Fibroblast of mammary gland (primary cell): ENCODE data around the gene STAT4.

Source experiments
- DNase-seq: peaks from one replicate; pipeline ENCODE4 v3.0.0-alpha.2; 2010; ENCODE audit warnings: low read depth
- H3K4me3 ChIP-seq: 2 replicates; pipeline ENCODE4 v1.5.1; 2011; ENCODE audit warnings: low read depth, mild to moderate bottlenecking, low read length, moderate library complexity; ENCODE audit not compliant: control insufficient read depth
- CTCF ChIP-seq: conservative IDR thresholded peaks from 2 replicates; pipeline ENCODE4 v1.5.1; 2011; ENCODE audit warnings: low read depth, low read length, inconsistent platforms; ENCODE audit not compliant: control insufficient read depth, insufficient read depth

STAT4 gene

DNA sequence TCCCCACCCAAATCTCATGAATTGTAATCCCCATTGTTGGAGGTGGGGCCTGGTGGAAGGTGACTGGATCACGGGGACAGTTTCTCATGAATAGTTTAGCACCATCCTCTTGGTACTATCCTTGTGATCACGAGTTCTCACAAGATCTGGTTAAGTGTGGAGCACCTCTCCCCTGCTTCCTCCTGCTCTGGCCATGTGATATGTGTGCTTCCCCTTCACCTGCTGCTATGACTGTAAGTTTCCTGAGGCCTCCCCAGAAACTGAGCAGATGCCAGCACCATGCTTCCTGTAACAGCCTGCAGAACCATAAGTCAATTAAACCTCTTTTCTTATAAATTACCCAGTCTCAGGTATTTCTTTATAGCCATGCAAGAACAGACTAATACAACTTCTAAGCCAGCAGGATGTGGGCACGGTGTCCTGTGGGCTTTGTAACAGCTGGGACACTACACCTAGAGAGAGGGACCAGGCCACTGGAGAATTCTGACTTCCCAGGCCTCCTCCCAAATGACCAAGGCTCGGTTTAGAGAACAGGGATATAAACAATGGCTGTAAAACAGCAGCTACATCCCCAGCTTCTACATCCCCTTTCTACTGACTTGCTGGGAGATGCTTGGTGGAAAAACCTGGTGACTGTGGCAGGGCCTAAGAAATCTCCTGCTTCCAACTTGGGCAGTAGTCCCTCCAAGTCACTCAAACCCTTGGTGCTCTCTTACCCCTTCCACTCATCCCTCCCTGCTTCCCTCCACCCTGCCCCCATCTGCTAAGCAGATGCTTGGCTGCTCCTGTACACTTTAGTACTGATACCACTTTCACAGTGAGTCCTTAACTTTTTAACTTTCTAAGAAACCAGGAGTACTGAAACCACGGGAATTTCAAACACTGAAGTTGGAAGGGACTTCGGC lies 147.1 kb downstream of the STAT4 start:
- no peak overlapping the region for H3K4me3 ChIP-seq
- DNase-seq: no peak
- no peak for TF ChIP-seq CTCF

- TF ChIP-seq CTCF: no peak
- H3K4me3 ChIP-seq: no peak overlapping the region
- DNase-seq: no peak
Measured at GRCh38 chr2:191001624-191002023, 149.2 kb downstream of the STAT4 start.

GRCh38 chr2:191001032-191001431 lies 149.8 kb downstream of the STAT4 start:
- DNase-seq: no peak
- no peak overlapping the region for H3K4me3 ChIP-seq
- no peak for TF ChIP-seq CTCF

DNA sequence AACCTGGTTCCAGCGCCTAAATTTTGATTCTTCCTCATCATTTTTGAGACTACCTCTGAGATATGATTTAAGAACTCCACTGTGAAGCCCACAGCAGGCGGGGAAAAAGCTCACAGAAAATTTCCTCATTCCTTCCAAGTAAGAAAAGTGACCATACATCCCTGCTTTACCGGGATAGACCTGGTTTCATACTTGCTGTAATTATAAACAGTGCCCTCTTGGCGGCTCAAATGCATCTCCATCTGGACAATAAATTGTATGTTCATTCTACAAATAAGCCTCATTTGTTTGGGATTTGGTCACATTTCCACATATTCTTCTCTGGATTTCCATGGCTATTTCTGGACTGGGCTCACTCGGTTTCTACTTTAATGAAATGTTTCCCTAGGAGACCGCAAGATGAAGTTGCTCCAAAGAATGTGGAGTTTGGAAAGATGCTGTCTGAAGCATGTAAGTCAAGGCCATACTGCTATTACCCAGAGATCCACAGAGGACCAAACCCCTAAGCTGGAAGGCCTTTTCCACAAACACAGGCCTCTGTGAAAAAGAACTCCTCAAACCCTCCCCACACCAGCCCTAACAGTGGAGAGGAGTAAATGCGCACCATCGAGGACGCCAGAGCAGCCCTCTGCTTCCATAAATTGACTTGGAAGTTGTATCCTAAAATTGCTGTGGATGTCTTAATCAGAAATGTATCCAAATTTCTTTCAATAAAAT lies 150.7 kb downstream of the STAT4 start:
- DNase-seq: no peak
- no peak overlapping the region for H3K4me3 ChIP-seq
- no peak for TF ChIP-seq CTCF

- DNase-seq: no peak
- no peak for TF ChIP-seq CTCF
- no peak overlapping the region for H3K4me3 ChIP-seq
Measured at GRCh38 chr2:190999058-190999457, 151.7 kb downstream of the STAT4 start.

DNA sequence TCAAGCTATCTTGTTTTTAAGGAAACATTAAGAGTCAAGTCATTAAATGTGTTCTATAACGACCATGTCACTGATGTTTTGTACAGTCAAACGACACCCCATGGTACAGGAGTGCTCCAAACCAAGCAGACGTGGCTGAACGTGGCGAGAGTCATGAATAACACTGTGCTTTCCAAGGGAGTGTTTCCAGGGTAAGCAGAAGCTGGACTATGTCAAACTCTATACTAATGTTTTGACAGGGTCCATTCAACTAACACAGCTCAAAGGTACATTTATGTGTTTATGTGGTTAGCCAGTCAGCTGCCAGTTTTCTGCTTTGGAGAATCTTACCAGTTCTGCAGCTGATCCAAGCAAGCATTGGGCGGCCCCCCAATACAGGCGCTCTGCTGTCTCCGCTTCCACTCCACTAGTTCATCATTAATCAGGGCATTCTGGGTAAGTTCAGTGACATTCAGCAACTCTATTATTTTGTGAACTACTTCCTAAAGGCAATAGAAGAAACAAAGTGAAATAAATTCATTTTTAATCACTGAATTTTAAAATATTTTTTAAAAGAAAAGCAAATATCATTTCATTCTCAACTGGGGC lies 153.2 kb downstream of the STAT4 start:
- no peak overlapping the region for H3K4me3 ChIP-seq
- DNase-seq: no peak
- TF ChIP-seq CTCF: no peak
